Placental pericyte (primary cell): ENCODE measurements around the gene PI4K2A. TPM values are rescaled to one million over a fixed set of nuclear protein-coding genes. Genes with fewer than 3 reads are reported as not detected.

Source experiments
- total RNA-seq: library from RNA; depleted of rRNA; stranded (reverse); fragments of >200 nt; gene quantifications from 2 replicates; pipeline ENCODE4 v1.2.3, GENCODE V29; 2012

PI4K2A gene
- total RNA-seq, result 29.5 and 30.2 TPM in 2 replicates

DNA sequence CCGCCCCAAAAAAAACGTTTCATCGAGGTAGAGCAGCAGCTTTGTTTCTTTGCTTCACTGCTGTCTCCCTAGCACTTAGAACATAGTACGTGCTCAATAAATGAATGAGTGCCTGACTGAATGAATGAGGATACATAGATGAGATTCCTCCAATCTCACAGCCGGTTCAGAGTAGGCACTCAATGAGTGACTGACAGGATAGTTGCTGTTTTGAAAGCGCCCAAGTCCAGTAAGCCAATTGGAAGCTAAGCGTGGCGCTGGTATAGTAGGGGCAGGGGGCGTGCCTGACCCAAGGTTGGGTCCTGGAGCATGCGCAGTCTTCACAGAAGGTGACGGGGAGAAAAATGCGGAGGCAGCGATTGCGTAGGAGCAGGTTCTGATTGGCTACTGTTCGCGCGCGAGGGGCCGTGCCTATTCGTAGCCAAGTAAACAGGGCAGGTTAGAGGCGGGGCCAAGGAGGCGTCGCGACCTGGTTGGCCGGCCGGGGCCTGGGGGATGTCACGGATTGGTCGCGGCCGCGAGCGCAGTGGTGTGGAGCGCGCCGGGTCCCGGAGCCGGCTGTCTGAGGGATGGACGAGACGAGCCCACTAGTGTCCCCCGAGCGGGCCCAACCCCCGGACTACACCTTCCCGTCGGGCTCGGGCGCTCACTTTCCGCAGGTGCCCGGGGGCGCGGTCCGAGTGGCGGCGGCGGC is at the start of gene PI4K2A:
Gene PI4K2A, plus strand, starts transcription at position 498 of the 694 bp plus-strand sequence. Its CDS starts 72 bp downstream, at position 570.

DNA sequence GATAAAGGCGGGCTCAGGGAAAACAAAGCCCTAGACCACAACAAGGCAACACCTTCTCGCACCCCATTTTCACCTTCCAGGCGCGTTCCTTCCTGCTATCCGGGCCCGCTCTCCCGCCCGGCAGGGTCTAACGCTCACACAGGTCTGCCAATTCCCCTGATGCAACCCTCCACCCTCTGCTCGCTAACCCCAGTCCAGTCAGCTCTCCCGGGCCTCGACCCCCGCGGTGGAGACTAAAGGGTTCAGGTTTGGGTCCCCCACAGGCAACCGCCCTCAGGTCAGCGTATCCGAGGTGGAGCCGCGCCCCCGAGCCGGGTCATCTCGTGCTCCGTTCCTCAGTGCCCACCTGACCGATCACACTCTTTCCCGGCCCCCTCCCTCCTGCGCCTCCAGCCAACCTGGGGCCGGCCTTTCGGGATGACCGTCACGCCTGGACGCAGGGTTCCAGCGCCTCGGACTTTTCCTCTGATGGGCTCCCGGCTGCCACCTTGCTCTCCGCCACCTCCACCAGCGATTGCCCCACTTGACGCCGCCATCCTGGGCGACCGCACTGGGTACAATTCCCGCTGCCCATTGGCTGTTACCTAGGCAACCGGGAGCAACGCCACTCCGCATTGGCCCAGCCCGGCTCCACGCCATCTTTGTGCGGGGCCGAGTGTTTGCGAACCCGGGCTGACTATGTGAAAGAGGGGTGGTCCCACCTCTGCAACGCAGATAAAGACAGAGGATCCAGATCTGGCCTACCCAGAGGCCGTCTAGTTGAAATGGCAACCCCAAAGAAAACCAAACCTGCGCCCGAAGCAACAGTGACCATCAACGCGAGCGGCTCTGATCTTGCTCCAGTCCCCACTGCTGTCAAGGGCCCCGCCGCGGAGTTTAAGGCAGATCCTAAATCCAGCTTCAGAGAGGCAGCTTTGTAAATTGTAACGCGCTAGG is 7.3 kb upstream of the PI4K2A start, which contains the start of gene MORN4:
Gene MORN4, minus strand, starts transcription at position 552 of the 936 bp plus-strand sequence. CDS start 13,847 bp downstream, outside the sequence.

DNA sequence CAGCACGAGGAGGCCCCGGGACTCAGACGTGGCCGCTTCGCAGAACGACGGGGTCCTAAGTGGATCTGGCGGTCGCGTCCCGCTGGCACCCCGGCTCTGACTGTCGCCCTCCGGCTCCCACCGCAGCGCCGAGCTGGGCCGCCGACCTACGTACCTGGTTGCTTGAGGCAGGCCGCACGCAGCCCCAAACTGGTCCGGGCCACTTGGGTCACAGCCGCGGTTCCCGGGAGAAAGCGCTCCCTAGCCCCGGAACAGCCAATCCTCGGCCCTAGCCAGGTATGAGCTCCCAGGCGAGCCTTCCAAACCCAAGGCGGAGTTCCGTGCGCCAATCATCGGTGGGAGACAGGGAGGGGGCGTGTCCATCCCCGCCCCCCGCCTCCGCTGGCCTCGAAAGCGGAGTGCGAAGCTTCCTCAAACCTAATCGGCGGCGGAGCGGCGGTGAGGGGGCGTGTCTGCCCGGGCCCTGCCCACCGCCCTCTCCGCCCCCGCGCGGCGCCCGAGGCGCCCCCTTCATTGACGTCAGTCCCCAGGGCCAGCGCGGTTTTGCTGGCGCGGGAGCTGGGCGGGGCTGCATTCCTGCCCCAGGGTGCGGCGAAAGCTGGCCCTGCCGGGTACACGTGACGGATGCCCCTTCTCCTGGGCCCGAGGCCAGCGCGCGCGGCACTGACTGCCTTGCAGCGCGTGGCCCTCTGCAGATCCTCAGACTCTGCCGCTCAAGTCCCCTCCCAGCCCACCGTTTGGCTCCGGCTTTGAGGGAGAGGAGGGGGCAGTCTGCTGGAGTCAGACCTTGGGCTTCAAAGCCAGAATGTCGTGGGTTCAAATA is 46.7 kb downstream of the PI4K2A start, which contains the start of gene AVPI1:
Gene AVPI1, minus strand, starts transcription at position 280 of the 823 bp plus-strand sequence. CDS start 7,336 bp downstream, outside the sequence.

DNA sequence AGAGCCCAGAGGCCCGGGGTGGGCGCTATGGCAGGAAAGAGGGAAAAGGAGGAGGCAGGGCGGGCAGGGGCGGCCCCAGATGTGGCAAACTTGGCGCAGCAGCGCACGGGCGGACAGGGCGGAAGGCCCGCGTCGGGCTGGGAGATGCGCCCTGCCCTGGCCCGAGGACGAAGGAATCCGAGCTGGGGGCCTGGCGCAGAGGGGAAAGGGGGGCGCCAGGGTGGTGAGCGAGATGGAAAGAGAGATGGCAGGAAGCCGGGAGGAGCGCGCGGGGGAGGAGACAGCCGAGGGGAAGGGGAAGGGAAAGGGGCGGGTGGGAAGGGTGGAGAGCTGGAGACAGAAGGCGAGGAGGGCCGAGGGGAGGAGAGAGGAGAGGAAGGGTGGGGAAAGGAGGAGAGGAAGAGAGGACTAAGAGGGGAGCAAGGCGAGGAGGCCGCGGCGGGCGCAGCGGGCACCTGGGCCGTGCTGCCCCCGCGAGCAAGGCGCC is 72.9 kb downstream of the PI4K2A start, which contains the start of gene MARVELD1:
Gene MARVELD1, plus strand, starts transcription at position 392 of the 487 bp plus-strand sequence. CDS start 147 bp downstream, outside the sequence.

Other genes with a start within 250 kb of the PI4K2A start
- gene RRP12, start 239.3 kb upstream of the PI4K2A start, total RNA-seq, result 31.1 and 50.0 TPM in 2 replicates
- 274 and 654 TPM in 2 replicates for gene PGAM1, start 214.5 kb upstream of the PI4K2A start, total RNA-seq
- 48.1 and 54.1 TPM in 2 replicates for gene EXOSC1, start 194.7 kb upstream of the PI4K2A start, total RNA-seq
- gene ZDHHC16, start 194.5 kb upstream of the PI4K2A start, total RNA-seq, result 55.1 and 92.6 TPM in 2 replicates
- gene MMS19, start 142.2 kb upstream of the PI4K2A start, total RNA-seq, result 66.7 and 102 TPM in 2 replicates
- 41.6 and 54.0 TPM in 2 replicates for gene UBTD1, start 141.7 kb upstream of the PI4K2A start, total RNA-seq
- gene ANKRD2, start 67.9 kb upstream of the PI4K2A start, total RNA-seq, result not detected in 2 replicates
- 0.14 and 0.44 TPM in 2 replicates for gene HOGA1, start 56.3 kb upstream of the PI4K2A start, total RNA-seq
- not detected in 2 replicates for gene C10orf62, start 51.0 kb upstream of the PI4K2A start, total RNA-seq
- 4.6 and 5.7 TPM in 2 replicates for gene MORN4, start 7.2 kb upstream of the PI4K2A start, total RNA-seq
- 18.2 and 55.8 TPM in 2 replicates for gene AVPI1, start 46.6 kb downstream of the PI4K2A start, total RNA-seq
- gene MARVELD1, start 73.1 kb downstream of the PI4K2A start, total RNA-seq, result 39.8 and 53.3 TPM in 2 replicates
- 24.9 and 31.6 TPM in 2 replicates for gene ZFYVE27, start 96.5 kb downstream of the PI4K2A start, total RNA-seq
- gene SFRP5, start 131.3 kb downstream of the PI4K2A start, total RNA-seq, result not detected in 2 replicates
- not detected in 2 replicates for gene GOLGA7B, start 209.2 kb downstream of the PI4K2A start, total RNA-seq